ENCODE measurements around the gene SPSB1. TPM values are rescaled to one million over a fixed set of nuclear protein-coding genes. Genes with fewer than 3 reads are reported as not detected.
"Not testable (repeated sequence)": the region's sequence is repeated elsewhere in the genome, so short reads cannot be mapped to it uniquely, and the experiment has no call there.

The SPSB1 gene
- total RNA-seq, 2 donors from 2014 or later, result 29.0 to 57.1 TPM

DNA sequence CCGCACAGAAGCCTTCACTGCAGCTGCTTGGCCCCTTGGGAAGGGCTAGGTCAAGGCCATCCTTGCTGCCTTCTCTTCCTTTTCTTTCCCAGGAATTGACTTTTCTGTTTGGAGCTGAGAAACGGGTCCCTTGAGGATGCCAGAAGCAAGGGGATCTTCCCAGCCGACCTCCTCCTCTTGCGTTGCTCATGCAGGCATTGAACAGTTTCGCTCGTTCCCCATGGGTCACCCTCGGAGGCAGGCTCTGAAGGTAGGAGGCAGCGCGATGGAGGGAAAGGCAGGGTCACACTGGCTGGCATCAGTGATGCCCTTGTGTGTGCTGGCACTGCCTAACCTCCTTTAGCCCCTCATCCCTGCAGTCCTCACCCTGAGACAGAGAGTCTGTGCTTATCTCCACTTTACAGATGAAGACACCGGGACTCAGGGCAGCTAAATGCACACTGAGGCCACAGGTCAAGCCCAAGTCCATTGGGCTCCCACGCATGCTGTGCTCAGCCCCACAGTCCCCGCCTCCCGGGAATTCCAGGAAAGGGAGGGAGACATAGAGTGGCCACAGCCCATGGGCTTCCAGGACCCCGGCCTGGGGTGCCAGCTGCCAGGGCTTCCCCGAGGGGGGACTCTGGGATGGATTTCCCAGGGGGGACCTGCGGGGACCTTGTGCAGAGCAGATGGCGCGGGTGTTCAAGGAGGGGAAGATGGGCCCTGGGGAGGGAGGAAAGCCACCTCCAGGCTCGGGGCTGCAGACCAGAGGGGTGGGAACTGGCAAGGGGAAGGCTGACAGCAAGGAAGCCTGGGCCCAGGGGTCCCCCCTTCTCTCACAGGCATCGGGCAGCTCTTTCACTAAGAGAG is 90.2 kb downstream of the SPSB1 start:
- 89% methylated on average over 20 of the region's 20 CpGs for WGBS
- intact Hi-C loops (cut with DNase I), result loop anchor here (5.0 kb wide), 1 partner anchor 59 kb away; no protein-coding TSS in a partner anchor
- no peak for DNase-seq (ENCODE audit: low spot score)
- Histone ChIP-seq H3K9me3 (no peaks in the 10 kb centered on the region), H3K27me3 (replicated peaks; ENCODE audit: insufficient read depth) (no peaks in the 10 kb centered on the region), H3K27ac (no peak overlapping the region), H3K36me3 (no peaks in the 10 kb centered on the region), H3K4me1 (replicated peaks) (peaks cover 16% of the 10 kb centered on the region), H3K4me3 (no peak overlapping the region)
- TF ChIP-seq POLR2AphosphoS5 (IDR thresholded peaks at IDR 0.05) (no peak), POLR2A (IDR thresholded peaks at IDR 0.05) (no peak)
- TF ChIP-seq, protein P1, sequence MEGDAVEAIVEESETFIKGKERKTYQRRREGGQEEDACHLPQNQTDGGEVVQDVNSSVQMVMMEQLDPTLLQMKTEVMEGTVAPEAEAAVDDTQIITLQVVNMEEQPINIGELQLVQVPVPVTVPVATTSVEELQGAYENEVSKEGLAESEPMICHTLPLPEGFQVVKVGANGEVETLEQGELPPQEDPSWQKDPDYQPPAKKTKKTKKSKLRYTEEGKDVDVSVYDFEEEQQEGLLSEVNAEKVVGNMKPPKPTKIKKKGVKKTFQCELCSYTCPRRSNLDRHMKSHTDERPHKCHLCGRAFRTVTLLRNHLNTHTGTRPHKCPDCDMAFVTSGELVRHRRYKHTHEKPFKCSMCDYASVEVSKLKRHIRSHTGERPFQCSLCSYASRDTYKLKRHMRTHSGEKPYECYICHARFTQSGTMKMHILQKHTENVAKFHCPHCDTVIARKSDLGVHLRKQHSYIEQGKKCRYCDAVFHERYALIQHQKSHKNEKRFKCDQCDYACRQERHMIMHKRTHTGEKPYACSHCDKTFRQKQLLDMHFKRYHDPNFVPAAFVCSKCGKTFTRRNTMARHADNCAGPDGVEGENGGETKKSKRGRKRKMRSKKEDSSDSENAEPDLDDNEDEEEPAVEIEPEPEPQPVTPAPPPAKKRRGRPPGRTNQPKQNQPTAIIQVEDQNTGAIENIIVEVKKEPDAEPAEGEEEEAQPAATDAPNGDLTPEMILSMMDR (IDR thresholded peaks at IDR 0.05), result no peak

DNA sequence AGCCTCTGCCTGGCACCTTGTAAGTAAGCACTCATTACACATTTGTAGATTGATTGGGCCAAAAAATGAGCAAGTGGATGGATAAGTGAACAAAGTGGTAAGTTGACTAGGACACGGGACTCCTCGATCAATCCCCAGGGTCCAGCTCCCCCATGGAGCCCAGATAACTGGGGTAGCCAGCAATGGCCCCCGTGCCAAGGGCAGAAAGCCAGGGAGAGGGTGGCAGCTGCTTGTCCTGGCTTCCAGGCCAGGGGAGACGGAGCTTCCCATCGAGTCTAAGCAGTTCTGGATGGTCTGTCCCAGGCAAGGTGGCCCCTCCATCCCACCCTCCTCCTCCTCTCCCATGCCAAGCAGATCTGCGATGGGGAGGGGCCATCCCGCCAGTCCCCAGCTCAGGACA is 91.4 kb downstream of the SPSB1 start:
- TF ChIP-seq POLR2A (IDR thresholded peaks at IDR 0.05) (no peak), POLR2AphosphoS5 (IDR thresholded peaks at IDR 0.05) (no peak)
- TF ChIP-seq, protein P1 (IDR thresholded peaks at IDR 0.05), result no peak
- no peaks in the 10 kb centered on the region for H3K9me3 ChIP-seq
- no peaks in the 10 kb centered on the region for H3K36me3 ChIP-seq
- intact Hi-C loops (cut with DNase I), result loop anchor here (2.0 to 5.0 kb wide), 2 partner anchors 29 to 58 kb away; no protein-coding TSS in a partner anchor
- peaks cover 16% of the 10 kb centered on the region for H3K4me1 ChIP-seq (replicated peaks)
- no peak overlapping the region for H3K4me3 ChIP-seq
- peak overlapping the region; percentile 59 to 70 for H3K27ac ChIP-seq
- no peak for DNase-seq (ENCODE audit: low spot score)
- H3K27me3 ChIP-seq (replicated peaks; ENCODE audit: insufficient read depth), result no peaks in the 10 kb centered on the region
- 81% methylated on average over 7 of the region's 7 CpGs for WGBS

DNA sequence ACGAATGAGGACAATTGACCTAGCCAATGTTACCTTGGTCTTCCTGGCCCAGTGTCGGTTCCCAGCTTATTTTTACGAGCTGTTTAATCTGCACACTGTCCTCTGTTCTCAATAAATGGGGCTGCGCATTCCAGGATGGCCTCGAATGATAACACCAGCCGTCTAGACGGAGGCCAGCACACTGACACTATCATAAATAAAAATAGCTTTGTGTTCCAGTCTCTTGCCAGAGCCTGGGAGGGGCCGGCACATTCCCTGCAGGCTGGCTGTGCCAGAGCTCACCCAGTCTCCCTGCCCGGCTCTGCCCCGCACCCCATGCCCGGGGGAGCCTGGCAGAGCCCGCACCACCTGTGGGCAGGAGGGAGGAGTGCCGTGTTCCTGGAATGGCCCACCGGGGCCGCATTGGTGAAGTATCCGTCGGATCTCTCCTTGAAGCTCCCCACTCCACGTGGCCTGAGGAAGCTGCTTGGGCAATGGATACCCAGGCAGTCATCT is 92.1 kb downstream of the SPSB1 start:
- H3K27me3 ChIP-seq (replicated peaks; ENCODE audit: insufficient read depth), result no peaks in the 10 kb centered on the region
- peak; percentile 86 for DNase-seq (ENCODE audit: low spot score)
- no peaks in the 10 kb centered on the region for H3K36me3 ChIP-seq
- 26% methylated on average over 18 of the region's 18 CpGs for WGBS
- TF ChIP-seq POLR2AphosphoS5 (IDR thresholded peaks at IDR 0.05), result peak; percentile 93
- TF ChIP-seq, protein P1 (IDR thresholded peaks at IDR 0.05), result no peak
- TF ChIP-seq POLR2A (IDR thresholded peaks at IDR 0.05), result no peak
- H3K4me3 ChIP-seq, result no peak overlapping the region
- H3K4me1 ChIP-seq (replicated peaks), result peaks cover 16% of the 10 kb centered on the region
- peak overlapping the region; percentile 59 to 70 for H3K27ac ChIP-seq
- no peaks in the 10 kb centered on the region for H3K9me3 ChIP-seq
- intact Hi-C loops (cut with DNase I), result loop anchor here (2.0 to 5.0 kb wide), 2 partner anchors 28 to 58 kb away; no protein-coding TSS in a partner anchor

DNA sequence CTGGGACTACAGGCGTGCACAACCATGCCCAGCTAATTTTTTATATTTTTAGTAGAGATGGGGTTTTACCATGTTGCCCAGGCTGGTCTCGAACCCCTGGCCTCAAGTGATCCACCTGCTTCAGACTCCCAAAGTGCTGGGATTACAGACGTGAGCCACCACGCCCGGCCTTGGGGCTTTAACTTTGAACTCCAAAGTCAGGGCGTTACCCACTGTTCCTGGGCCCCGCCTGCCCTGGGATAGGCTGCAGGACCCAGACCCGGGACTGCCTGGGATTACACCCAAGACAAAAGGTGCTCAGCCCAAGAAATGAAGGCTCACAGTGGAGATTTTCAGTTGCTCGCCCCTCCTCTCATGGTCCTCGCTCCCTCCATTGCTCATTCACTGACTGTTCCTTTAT is 92.7 kb downstream of the SPSB1 start:
- intact Hi-C loops (cut with DNase I), result loop anchor here (2.0 kb wide), 1 partner anchor 27 kb away; no protein-coding TSS in a partner anchor
- not testable (repeated sequence) for H3K4me3 ChIP-seq; H3K27me3 ChIP-seq (replicated peaks; ENCODE audit: insufficient read depth); H3K9me3 ChIP-seq; H3K36me3 ChIP-seq; DNase-seq (ENCODE audit: low spot score)
- WGBS, result 78% methylated on average over 10 of the region's 10 CpGs
- Histone ChIP-seq H3K4me1 (replicated peaks) (peaks cover 16% of the 10 kb centered on the region), H3K27ac (peak overlapping the region; percentile 59 to 70)

DNA sequence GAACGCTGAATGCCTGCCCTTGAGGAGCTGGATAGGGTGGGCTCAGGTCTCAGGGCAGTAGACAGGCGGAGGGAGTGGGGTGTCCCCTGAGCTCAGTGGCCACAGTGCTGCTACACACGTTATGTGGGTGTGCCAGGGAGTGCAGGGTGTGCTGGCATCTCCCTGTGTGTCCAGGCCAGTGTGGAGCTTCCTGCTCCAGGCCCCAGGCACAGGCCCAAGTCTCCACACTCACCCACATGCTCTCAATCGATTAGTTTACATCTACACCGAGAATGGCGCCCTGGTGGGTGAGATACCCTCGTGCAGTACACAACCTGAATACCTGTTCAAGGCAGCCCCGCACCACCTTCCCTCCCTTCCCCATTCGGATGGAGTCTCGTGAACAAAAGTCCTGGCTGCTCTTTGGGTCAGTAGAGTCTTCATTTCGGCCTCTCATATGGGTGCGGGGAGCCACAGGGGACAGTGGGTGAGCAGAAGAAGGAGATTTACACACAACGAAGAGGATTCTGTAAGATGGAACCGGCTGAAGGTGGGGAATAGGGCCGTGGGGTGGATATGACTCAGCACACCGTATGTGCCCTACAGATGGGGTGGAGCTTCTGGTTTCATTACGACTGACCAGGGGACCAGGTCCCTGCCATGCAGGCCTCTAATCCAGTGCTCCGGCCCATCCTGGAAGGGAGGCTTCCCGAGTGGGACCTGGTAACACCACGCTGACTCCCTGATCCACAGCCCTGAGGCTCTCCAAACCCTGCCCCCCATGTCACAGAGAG is 93.3 kb downstream of the SPSB1 start:
- Histone ChIP-seq H3K36me3 (no peaks in the 10 kb centered on the region), H3K4me3 (no peak overlapping the region), H3K27me3 (replicated peaks; ENCODE audit: insufficient read depth) (no peaks in the 10 kb centered on the region), H3K27ac (no peak overlapping the region), H3K9me3 (no peaks in the 10 kb centered on the region), H3K4me1 (replicated peaks) (peaks cover 16% of the 10 kb centered on the region)
- TF ChIP-seq POLR2A (IDR thresholded peaks at IDR 0.05) (no peak), POLR2AphosphoS5 (IDR thresholded peaks at IDR 0.05) (no peak)
- TF ChIP-seq, protein P1 (IDR thresholded peaks at IDR 0.05), result no peak
- no peak for DNase-seq (ENCODE audit: low spot score)
- intact Hi-C loops (cut with DNase I), result loop anchor here (2.0 kb wide), 1 partner anchor 27 kb away; no protein-coding TSS in a partner anchor
- WGBS, result 89% methylated on average over 20 of the region's 20 CpGs

Data from prostate gland (tissue), 2 donors.